DMS 273 treated with DMSO at 0.1 percent for 48 hours (cell line): ENCODE measurements around the gene TPPP3.

Experiments used
- DNase-seq: peaks from one replicate; lab custom pipeline; 2025; lab: John Stamatoyannopoulos, UW

TPPP3 gene

DNA sequence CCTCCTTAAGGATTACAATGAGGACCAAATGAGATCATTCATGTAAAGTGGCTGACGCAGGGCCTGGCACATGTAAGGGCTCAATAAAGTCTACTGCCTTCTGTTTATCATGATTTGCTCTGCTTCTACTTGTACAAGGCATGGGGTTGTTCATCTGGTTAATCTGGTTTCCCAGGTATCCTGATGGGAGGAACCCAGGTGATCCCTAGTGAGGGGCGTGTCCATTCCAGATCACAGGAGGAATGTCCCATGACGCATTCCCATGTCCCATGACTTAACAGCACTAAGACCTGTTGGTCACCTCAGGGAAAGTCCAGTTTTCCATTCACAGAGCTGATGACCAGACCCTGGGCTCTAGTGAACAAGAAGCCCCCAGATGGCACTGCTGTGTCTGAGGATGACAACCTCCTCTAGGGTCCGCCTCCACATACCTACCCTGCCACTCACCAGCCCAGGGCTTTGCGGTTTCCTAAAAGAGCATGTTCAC, 11.5 kb upstream of the TPPP3 start:
- no peak for DNase-seq

DNA sequence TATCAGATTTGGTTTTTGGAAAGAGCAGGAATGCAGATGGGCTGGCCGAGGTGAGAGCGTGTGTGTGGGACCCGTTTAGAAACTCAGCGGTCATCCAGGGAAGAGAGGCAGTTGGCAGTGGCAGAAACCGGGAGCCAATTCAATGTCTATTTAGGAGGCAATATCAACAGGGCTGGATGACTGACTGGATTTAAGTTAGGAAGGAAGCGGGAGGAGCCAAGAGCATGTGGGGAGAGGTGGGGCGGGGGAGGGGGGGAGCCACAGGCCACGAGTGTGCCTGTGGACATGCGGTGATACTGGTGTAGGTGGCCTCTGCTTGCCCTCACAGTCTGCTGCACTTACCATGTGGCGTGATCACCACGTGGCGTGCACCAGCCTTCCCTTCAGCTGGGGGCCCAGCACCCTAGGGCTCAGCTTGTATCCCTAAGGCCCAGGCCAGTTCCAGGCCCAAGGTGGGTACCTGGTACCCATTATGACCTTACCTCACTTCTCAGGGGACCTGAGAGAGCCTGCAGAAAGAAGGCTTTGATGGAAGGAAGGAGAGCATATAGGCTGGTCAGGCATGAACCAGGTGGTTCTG, 10.8 kb upstream of the TPPP3 start:
- DNase-seq: no peak

DNA sequence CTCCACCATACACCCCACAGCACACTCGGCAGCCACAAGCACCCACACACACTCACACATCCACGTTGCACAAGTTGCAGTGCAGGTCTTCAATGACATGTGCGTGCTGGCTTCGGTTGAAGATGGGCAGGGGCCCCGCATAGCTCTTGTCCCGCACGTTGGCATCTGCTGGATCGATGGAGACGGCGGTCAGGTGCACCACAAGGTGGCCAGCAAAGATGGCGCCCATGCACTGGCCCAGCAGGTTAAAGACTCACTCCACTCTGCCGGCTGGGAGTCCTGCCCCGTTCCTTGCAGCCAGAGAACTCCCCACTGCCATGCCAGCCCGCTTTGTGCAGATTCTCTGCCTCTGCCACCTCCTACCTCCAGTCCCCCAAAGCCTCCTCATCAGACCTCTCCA, 7.6 kb upstream of the TPPP3 start:
- DNase-seq: no peak

DNA sequence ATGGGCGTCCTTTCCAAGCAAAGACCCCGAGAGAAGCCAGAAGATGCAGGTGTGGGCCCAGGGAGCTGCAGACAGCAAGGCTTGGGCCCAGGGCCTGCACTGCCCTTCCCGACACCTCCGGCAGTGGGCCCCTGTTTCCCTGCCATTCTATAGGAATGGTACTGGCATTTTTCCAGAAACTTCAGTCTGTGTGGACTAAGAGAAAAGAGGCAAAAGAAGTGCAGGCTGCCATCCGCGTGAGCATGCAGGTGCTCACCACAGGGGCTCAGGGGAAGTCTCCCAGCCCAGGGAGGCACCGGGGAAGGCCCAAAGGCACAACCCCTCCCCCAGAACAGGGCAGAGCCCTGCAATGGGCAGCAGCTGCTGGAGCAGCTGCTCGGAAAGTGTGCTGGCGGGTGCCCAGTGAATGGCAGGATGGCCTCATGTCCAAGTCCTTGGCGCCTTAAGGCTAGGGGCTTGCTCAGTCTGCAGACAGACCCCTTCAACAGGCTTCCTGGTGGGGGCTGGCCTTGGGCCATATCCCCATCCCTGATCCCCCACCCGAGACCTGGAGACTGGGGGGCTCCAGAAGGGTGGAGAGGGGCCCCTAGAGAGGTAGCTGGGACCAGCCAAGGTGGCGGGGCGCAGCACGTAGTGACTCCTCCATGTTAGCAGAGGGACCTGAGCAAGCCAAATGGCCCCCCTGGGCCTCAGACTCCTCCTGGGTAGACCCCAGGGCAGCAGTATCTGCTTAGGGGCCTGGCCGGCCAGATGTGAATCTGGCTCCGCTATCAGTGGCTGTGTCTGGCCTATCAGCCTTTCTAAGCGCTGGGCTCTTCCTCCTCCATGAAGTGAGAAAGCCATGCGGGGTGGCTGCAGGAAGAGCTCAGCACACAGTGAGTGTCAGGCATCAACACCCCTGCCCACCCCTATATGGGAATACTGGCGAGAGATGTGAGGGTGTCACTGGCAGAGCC, 6.7 kb upstream of the TPPP3 start:
- DNase-seq: peak; percentile 74

- no peak for DNase-seq
Observed at GRCh38 chr16:67399218-67399733, 6.0 kb upstream of the TPPP3 start.

DNA sequence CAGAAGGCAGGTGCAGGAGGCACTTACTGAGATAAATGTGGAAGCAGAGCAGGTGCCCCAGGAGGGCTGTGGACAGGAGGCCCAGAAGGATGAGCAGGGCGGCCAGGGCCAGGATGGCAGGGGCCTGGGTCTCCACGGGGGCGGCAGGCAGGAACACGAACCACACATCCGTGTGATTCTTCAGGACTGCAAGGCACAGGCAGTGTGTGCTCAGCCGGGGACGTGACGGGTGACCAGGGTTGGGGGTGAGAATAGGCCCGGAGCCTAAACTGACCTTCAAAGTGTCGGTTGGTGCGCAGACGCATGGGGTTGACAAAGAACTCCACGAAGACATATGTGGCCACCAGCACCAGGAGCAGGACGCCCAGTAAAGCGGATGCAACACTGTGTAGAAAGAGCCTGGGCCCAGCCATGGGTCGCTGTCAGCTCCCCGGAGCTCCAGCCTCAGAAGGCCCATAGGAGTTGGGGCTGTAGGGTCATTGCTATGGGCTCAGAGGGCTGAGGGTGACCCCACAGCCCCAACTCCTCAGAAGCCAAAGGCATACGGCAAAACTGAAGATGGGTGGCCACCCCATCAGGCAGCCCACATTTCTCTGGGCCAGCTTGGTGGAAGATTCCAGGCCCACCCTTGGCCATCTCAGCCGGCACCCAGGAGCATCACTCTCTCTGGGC, 5.4 kb upstream of the TPPP3 start:
- DNase-seq: no peak

DNA sequence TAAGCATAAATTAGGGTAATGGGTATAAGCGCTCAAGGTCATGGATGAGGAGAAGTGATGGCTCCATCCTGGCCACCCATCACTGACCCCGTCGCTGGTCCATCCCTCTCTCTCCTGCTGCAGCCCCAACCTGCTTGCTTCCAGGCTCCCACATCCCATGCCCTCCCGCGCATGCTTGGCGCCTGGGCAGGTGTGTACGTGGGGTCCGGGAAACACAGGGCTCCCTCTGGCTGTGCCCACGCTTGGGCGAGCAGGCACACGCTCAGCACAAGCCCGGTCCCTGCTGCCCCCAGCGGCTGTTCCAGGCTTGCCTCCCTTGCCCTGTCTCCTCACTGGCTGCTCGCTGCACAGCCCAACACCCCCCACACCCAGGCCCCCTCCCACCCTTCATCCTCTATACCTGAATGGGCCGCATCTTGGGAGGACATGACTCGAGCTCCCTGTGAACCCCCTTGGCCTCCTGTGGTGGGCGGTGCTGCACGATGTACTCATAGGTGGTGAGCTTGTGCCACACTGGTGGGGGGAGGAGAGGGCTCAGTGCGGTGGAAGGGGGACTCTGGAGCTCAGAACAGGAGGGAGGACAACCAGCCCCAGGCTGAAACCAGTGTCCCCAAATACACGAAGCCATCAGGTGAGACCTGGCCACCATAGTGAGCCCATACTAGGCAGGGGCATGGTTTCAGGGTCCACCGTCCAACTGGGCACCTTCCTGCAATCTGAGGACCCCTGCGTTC, 4.7 kb upstream of the TPPP3 start:
- DNase-seq: no peak

DNA sequence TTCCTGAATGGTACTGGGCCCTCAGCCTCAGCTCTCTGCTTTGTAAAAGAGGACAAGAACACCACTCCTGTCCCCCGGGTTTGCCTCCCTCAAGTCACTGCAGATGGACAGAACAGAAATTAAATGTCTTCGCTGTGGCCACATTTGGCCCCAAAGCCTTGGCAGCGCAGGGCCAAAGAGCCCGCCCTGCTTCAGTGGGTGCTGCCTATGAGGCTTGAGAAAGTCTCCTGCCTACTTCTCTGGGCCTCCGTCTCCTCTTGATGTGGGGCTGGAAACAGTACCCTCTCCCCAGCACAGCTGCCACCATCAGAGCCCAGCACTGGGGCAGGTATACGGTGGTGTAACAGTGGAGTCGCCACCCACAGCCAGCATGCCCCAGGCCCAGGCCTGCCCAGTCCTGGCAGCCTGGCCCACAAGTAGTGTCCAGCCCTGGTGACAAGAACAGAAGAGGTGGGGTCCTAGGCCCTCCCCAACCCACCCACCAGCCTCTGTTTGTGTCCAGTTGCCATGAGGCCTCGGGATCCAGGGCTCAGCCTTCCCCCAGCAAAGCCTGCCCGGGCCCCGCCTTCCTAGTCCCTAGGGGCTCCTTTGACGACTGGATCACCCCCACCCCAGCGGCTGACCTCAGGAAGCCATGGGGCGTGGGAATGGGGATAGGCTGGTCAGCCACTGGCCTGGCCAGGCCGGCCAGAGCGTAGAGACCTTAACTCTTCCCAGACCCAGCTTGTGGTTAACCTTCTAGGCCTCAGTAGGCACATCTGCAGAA, 3.9 kb upstream of the TPPP3 start:
- no peak for DNase-seq

DNA sequence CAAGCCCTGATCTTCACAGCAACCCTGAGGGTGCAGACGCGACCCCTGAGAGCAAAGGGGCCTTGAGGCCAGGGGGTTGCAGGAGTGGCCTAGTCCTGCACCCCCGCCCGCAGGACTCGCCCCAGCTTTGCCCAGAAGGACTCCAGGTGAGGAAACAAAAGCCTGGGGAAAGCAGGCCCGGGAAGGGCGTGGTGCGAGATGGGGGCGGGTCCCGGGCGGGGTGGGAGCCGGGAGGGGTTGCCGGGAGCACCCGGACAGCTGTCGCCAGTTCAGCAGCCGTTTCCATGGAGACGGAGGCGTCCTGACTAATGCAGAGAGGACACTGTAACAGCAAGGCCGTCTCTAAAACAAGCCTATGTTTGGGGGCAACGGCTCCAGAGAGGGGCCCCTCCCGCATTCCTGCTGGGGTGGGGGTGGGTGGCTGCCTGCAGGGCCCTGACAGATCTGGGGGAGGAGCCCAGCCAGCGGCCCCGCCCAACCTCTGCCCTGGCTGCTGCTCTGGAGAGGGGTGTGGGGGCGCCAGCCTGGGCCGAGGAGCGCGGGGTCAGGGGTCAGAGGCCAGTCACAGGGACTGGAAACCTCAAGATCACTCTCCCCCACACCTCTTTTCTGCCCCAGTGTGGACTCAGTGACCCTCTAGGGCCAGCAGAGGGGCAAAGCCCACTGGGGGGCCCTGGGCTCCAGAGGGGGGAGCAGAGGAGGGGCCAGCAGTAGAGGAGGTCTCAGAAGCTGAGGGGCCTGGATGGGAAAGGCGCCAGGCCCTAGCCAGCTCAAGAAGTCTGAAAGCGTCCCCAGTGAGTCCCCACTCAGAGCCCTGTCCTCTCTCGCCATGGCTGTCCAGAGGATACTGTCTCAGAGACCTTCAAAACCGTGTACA, 3.1 kb upstream of the TPPP3 start:
- peak; percentile 75 for DNase-seq

DNA sequence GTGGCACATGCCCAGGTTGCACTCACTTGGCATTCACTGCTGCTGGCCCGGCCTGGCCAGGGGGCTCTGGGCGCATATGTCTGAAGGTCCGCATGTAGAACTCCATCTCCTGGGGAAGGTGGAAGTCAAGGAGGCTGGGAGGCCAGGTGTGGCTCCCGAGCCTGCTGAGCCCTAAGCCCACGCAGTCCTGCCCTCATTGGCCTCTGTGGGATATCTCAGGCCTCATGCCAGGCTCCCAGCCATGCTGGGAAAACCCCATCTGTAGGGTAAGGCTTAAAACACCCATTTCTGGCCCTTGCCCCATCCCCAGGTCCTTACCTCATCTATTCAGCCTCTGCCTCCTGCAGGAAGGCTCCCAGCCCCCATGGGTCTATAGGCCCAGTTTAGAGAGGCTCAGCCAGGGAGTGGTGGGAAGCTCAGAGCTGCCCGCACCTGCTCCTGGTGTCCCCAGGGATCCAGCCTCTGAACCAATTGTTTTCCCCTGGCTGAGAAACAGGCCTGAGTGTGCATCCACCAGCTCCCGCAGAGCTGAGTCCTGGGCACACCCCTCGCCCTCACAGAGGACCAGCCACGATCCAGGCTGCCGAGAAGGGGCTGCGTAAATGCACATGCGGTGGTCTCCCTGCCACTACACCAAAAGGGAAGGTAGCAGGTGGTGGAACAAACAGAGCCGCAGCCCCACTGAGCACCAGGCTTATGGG, 2.3 kb upstream of the TPPP3 start:
- peak; percentile 51 for DNase-seq

GRCh38 chr16:67395105-67395457, 1.8 kb upstream of the TPPP3 start:
- DNase-seq: no peak

DNA sequence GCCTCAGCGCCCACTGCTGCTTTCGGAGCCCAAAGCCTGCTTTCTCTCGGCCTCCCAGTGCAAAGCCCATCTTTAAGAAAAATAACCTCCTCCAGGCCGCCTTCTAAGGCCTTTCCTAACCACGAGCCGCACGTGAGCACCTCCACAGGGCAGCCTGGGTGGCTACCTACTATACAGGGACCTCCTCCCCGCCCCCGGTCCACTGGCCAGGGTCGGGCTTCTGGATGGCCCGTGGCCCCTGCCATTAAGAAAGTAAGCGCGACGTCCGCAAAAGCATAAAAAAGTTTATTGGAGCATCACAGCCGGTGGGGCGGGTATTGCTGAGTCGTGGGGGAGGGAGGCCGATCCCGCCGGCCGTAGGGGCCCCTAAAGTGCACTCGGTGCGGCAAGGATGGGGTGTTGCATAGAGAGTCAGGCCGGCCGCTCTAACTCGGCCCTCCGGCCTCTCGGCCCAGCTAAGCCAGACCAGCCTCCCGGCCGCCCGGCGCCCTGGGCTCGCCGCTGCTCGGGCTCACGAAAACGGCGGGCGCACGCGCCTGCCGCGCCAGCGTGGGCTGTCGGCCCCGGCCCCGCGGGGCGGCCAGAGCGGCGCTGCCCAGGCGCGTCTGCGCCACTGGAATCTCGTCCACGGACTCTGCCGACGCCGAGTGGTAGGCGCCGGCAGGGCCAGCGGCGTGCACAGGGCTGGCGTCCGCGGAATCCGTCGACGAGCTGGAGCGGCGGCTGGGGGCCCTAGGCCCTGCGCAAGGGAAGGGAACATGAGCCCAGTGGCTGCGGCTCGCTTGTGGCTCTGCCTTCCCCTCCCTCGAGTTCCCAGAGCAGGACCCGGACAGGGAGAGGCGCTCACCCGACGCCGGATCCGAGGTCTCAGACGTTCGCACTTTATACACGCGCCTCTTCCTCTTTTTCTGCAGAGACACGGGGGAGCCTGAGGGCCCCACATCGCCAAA, 1.1 kb upstream of the TPPP3 start:
- DNase-seq: no peak

DNA sequence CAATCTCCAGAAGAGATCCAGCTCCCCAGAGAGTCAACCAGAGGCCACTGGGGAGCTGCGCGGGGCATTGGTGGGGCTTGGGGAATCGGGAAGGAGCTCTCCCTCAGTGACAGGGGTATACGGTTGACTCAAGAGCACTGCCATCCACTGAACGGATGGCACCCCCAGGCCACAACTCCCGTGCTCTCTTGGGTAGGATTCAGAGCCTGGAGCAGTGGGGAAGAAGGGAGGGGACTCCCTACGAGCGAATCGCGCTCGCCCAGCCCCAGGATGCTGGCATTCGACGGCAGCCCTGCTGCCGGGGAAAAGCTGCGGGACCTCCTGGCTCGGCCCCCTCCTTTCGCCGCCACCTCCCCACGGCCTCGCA, 473 bp upstream of the TPPP3 start:
- DNase-seq: no peak

GRCh38 chr16:67392301-67393059, 818 bp downstream of the TPPP3 start:
- DNase-seq: no peak

DNA sequence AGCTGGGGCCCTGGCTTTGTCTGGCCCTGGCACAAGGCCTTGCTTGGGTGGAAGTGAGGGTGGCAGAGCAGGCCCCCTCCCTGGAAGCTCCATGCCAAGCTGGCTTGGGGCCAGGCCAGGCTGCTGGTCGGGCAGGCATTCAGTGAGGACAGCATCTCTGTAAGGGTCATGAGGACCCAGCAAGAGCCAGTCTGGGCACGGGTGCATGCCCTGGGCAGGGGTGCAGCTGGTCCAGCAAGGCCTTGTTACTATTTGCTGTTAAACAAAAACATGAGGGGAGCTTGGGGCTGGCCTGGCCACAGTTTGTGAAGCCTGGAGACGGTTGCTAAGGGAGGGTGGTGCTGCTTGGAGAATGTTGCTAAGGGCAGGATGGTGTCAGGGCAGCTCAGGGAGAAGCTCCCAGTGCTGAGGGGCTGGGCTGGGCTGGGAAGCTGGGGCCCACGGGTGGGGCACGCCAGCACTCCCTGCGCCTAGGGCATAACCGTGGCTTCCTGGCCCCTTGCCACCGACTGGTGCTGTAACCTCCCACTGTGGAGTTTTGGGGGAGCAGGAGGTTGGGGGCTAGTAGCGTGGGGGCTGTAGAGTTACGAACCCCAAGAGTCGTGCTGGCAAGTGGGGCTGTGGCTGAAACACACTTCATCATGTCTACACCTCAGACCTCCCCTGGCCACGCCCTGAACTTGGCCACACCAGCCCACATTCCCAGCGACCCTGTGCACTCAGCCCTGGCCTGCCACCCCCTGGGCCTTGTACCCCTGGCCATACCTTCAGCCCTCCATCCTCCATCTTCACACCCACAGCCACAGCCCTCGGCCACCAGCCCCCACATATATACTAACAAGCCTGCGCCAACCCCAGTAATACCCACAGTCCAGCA, 1.6 kb downstream of the TPPP3 start:
- DNase-seq: no peak

DNA sequence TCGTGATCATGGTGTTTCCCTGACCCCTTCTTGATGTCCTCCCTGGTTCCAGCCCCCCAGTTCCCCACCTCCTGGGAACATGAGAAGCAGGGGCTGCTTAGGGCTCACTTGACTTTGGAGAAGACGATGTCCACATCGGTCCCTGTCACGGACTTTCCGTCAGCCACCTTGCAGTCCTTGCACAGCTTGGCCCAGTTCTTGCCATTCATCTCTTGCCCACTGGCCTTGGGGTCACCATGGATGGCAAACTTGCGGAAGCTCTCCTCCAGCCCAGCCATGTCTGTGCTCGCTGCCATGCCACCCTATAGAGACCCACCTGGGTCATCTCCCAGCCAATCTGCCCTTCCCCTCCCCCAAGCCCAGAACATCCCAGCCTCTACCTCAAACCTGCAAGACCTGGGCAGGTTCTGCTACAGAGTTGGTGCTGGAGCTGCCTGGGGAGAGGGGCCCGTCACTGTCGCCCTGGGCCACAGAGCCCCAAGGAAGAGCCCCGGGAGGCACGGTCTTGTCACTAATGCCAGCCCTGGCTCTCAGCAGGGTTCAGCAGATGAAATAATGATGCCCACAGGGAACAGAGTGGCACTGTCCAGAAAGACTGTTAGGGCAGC, 2.4 kb downstream of the TPPP3 start:
- DNase-seq: no peak
